Sigmoid colon (tissue), 4 donors: Measurements from ENCODE around the gene CD300LG.

Source experiments
- EP300 ChIP-seq, 4 donors: sonication (generic); formaldehyde crosslinking; IDR thresholded peaks; one replicate each; pipeline ENCODE4 v1.6.1; 2017; ENCODE audit warnings: antibody characterized with exemption in 4 of 4
- TF ChIP-seq, protein P1 (sequence below), 4 experiments: fragments of 450-650 bp in 3 of 4; fragments of 200-600 bp in 1 of 4; IDR thresholded peaks; one replicate each; pipeline ENCODE4 v1.5.1; 2016 to 2019; ENCODE audit warnings: antibody characterized with exemption in 4 of 4, mild to moderate bottlenecking in 3 of 4, moderate library complexity in 2 of 4

DNA sequence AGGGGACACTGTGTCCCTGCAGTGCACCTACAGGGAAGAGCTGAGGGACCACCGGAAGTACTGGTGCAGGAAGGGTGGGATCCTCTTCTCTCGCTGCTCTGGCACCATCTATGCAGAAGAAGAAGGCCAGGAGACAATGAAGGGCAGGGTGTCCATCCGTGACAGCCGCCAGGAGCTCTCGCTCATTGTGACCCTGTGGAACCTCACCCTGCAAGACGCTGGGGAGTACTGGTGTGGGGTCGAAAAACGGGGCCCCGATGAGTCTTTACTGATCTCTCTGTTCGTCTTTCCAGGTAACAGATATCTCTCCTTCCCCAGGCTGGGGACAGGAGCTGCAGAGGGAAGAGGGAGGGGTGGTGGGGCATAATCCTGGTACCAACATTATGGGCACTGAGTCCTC is 1.6 kb downstream of the CD300LG start:
- no peak for TF ChIP-seq EP300 (IDR thresholded peaks at IDR 0.05)
- TF ChIP-seq, protein P1, sequence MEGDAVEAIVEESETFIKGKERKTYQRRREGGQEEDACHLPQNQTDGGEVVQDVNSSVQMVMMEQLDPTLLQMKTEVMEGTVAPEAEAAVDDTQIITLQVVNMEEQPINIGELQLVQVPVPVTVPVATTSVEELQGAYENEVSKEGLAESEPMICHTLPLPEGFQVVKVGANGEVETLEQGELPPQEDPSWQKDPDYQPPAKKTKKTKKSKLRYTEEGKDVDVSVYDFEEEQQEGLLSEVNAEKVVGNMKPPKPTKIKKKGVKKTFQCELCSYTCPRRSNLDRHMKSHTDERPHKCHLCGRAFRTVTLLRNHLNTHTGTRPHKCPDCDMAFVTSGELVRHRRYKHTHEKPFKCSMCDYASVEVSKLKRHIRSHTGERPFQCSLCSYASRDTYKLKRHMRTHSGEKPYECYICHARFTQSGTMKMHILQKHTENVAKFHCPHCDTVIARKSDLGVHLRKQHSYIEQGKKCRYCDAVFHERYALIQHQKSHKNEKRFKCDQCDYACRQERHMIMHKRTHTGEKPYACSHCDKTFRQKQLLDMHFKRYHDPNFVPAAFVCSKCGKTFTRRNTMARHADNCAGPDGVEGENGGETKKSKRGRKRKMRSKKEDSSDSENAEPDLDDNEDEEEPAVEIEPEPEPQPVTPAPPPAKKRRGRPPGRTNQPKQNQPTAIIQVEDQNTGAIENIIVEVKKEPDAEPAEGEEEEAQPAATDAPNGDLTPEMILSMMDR (IDR thresholded peaks at IDR 0.05): no peak
